ENCODE measurements around the gene CNPY4. TPM values are rescaled to one million over a fixed set of nuclear protein-coding genes. Genes with fewer than 3 reads are reported as not detected.

CNPY4 gene
- total and polyA plus RNA-seq, 2 experiments from 2014 or later: 26.2 to 26.9 TPM

DNA sequence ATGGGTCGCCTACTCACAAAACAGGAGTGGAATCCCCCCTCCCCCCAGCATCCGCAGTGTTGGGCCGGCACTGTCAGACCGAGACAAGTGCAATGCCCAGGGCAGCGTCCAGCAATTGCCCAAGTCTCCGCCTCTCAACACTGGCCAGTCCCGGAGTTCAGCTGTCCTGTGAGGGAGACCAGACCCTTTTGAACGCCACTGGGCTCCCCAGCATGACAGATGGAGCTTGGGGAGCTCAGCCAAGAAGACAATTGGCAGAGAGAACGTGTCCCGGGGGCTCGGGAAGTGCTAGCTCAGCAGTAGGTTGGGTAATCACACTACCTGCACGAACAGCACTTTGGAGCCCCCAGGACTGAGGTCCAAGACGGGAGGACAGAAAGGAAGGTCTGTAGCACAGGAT, 25.9 kb upstream of the CNPY4 start:
- TF ChIP-seq EZH2phosphoT487 (IDR thresholded peaks at IDR 0.05; ENCODE audit: insufficient read depth, low read depth) (no peak), EZH2 (IDR thresholded peaks at IDR 0.05; ENCODE audit: insufficient read depth, poor library complexity, severe bottlenecking) (no peak)
- H3K27ac ChIP-seq: no peak overlapping the region
- no peak overlapping the region for H3K4me3 ChIP-seq
- no peak for DNase-seq
- peaks cover 73% of the 10 kb centered on the region for H3K79me2 ChIP-seq (ENCODE audit: insufficient read depth)
- no peak overlapping the region for H3K4me2 ChIP-seq (ENCODE audit: unreplicated experiment)
- peaks cover 18% of the 10 kb centered on the region for H3K4me1 ChIP-seq (ENCODE audit: insufficient read depth)
- in situ Hi-C loops (cut with MboI): no loop called here
- H4K20me1 ChIP-seq (ENCODE audit: insufficient read depth): no peaks in the 10 kb centered on the region
- H3K9ac ChIP-seq: no peak overlapping the region
- H3K9me3 ChIP-seq (ENCODE audit: low read depth): no peaks in the 10 kb centered on the region
- H3K27me3 ChIP-seq (replicated peaks; ENCODE audit: insufficient read depth): no peaks in the 10 kb centered on the region
- WGBS, 2 experiments (ENCODE audit: low coverage in 1 of 2, low lambda C conversion rate in 2 of 2, missing lambda C conversion rate in 2 of 2): 58 to 66% methylated on average over 12 to 13 of the region's 13 CpGs
- H3K36me3 ChIP-seq (ENCODE audit: low read depth): peaks cover 45% of the 10 kb centered on the region
- H3F3A ChIP-seq (ENCODE audit: insufficient read depth): peaks cover 66% of the 10 kb centered on the region
- H2AFZ ChIP-seq: no peak overlapping the region
- H3K9me2 ChIP-seq (ENCODE audit: insufficient read depth): no peaks in the 10 kb centered on the region

DNA sequence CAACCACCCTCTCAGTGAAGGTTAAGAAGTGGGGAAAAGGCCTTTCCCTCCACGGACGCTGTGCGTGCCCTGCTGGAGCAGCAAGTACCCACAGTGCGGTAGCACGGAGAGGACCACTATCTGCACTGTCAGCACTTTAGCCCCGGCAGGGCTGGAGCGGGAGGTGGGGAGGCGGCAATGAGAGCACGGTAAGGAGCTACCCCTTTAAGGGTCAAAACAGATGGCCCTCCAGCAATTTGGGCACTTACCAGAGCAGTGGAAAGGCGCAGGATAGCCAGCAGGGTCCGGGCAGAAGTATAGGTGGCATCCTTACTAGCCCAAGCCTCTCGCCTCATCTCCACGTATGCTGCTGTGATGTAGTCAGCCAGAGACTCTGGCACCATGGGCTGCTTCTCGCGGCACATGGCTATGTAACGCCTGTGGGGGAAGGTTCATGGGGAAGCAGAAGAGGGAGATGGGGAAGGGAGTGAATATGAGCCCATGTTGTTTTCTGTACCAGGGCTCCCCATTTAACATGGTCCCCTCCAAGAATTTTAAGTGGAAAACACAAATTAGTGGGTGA, 25.4 kb upstream of the CNPY4 start:
- no peaks in the 10 kb centered on the region for H3K27me3 ChIP-seq (replicated peaks; ENCODE audit: insufficient read depth)
- WGBS, 2 experiments (ENCODE audit: low coverage in 1 of 2, low lambda C conversion rate in 2 of 2, missing lambda C conversion rate in 2 of 2): 95 to 96% methylated on average over 16 of the region's 16 CpGs
- no peak overlapping the region for H3K4me2 ChIP-seq (ENCODE audit: unreplicated experiment)
- no peaks in the 10 kb centered on the region for H3K9me3 ChIP-seq (ENCODE audit: low read depth)
- in situ Hi-C loops (cut with MboI): no loop called here
- no peak overlapping the region for H2AFZ ChIP-seq
- peaks cover 67% of the 10 kb centered on the region for H3F3A ChIP-seq (ENCODE audit: insufficient read depth)
- no peak overlapping the region for H3K9ac ChIP-seq
- peaks cover 76% of the 10 kb centered on the region for H3K79me2 ChIP-seq (ENCODE audit: insufficient read depth)
- no peaks in the 10 kb centered on the region for H4K20me1 ChIP-seq (ENCODE audit: insufficient read depth)
- no peak overlapping the region for H3K27ac ChIP-seq
- DNase-seq: no peak
- peaks cover 16% of the 10 kb centered on the region for H3K4me1 ChIP-seq (ENCODE audit: insufficient read depth)
- TF ChIP-seq EZH2phosphoT487 (IDR thresholded peaks at IDR 0.05; ENCODE audit: insufficient read depth, low read depth) (no peak), EZH2 (IDR thresholded peaks at IDR 0.05; ENCODE audit: insufficient read depth, poor library complexity, severe bottlenecking) (no peak)
- H3K4me3 ChIP-seq: no peak overlapping the region
- peaks cover 50% of the 10 kb centered on the region for H3K36me3 ChIP-seq (ENCODE audit: low read depth)
- no peaks in the 10 kb centered on the region for H3K9me2 ChIP-seq (ENCODE audit: insufficient read depth)

DNA sequence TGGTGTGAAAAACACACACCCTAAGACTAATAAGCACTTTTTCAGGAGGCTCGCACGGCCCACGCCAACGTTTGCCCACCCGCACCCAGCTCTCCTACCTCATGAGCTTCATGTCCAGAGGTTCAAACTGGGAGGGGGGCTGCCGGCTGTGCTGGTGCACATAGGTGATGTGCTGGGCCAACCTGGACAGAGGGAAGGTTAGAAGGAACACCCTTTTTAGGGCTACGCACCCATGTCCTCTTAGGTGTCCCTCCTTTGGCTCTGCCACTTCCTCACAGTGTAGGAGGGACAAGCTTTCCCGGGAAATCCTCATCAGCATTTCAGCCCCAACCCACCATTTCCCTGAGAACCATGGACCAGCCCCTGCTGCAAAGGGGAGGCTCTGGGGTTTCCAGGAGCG, 24.1 kb upstream of the CNPY4 start:
- H3F3A ChIP-seq (ENCODE audit: insufficient read depth): peaks cover 55% of the 10 kb centered on the region
- H3K27me3 ChIP-seq (replicated peaks; ENCODE audit: insufficient read depth): no peaks in the 10 kb centered on the region
- no peak overlapping the region for H3K9ac ChIP-seq
- WGBS, 2 experiments (ENCODE audit: low coverage in 1 of 2, low lambda C conversion rate in 2 of 2, missing lambda C conversion rate in 2 of 2): 75 to 80% methylated on average over 9 of the region's 9 CpGs
- H3K36me3 ChIP-seq (ENCODE audit: low read depth): peaks cover 57% of the 10 kb centered on the region
- peaks cover 87% of the 10 kb centered on the region for H3K79me2 ChIP-seq (ENCODE audit: insufficient read depth)
- H2AFZ ChIP-seq: no peak overlapping the region
- H4K20me1 ChIP-seq (ENCODE audit: insufficient read depth): no peaks in the 10 kb centered on the region
- H3K27ac ChIP-seq: no peak overlapping the region
- in situ Hi-C loops (cut with MboI): no loop called here
- H3K4me1 ChIP-seq (ENCODE audit: insufficient read depth): peaks cover 12% of the 10 kb centered on the region
- no peaks in the 10 kb centered on the region for H3K9me2 ChIP-seq (ENCODE audit: insufficient read depth)
- no peak for TF ChIP-seq EZH2phosphoT487 (IDR thresholded peaks at IDR 0.05; ENCODE audit: insufficient read depth, low read depth)
- TF ChIP-seq EZH2 (IDR thresholded peaks at IDR 0.05; ENCODE audit: insufficient read depth, poor library complexity, severe bottlenecking): no peak
- H3K4me2 ChIP-seq (ENCODE audit: unreplicated experiment): no peak overlapping the region
- no peak overlapping the region for H3K4me3 ChIP-seq
- no peaks in the 10 kb centered on the region for H3K9me3 ChIP-seq (ENCODE audit: low read depth)
- DNase-seq: no peak

DNA sequence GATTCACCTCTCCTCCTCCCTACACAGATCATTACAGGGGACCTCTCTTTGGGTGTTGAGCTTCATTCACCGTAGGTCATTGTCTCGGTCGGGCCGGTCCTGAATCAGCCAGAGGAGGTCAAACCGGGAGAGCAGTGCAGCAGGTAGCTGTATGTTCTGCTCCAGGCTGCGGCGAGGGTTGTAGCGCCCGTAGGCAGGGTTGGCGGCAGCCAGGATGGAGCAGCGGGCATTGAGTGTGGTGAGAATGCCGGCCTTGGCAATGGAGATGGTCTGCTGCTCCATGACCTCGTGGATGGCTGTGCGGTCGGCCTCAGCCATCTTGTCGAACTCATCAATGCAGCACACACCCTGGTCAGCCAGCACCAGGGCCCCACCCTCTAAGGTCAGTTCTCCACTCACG, 23.7 kb upstream of the CNPY4 start:
- TF ChIP-seq EZH2phosphoT487 (IDR thresholded peaks at IDR 0.05; ENCODE audit: insufficient read depth, low read depth) (no peak), EZH2 (IDR thresholded peaks at IDR 0.05; ENCODE audit: insufficient read depth, poor library complexity, severe bottlenecking) (no peak)
- in situ Hi-C loops (cut with MboI): no loop called here
- H3K36me3 ChIP-seq (ENCODE audit: low read depth): peaks cover 57% of the 10 kb centered on the region
- no peaks in the 10 kb centered on the region for H3K9me3 ChIP-seq (ENCODE audit: low read depth)
- no peak overlapping the region for H3K9ac ChIP-seq
- H3K27ac ChIP-seq: no peak overlapping the region
- H3K4me3 ChIP-seq: no peak overlapping the region
- peaks cover 50% of the 10 kb centered on the region for H3F3A ChIP-seq (ENCODE audit: insufficient read depth)
- H3K27me3 ChIP-seq (replicated peaks; ENCODE audit: insufficient read depth): no peaks in the 10 kb centered on the region
- H4K20me1 ChIP-seq (ENCODE audit: insufficient read depth): no peaks in the 10 kb centered on the region
- peaks cover 83% of the 10 kb centered on the region for H3K79me2 ChIP-seq (ENCODE audit: insufficient read depth)
- no peaks in the 10 kb centered on the region for H3K9me2 ChIP-seq (ENCODE audit: insufficient read depth)
- no peak overlapping the region for H3K4me2 ChIP-seq (ENCODE audit: unreplicated experiment)
- 94% methylated on average over 17 of the region's 17 CpGs for WGBS, 2 experiments (ENCODE audit: low coverage in 1 of 2, low lambda C conversion rate in 2 of 2, missing lambda C conversion rate in 2 of 2)
- peaks cover 10% of the 10 kb centered on the region; the same call in 1 of the 2 replicates for H3K4me1 ChIP-seq (ENCODE audit: insufficient read depth)
- H2AFZ ChIP-seq: no peak overlapping the region
- DNase-seq: no peak
